Endothelial cell of hepatic sinusoid (primary cell): ENCODE data around the gene CLPTM1L.

Experiments
- in situ Hi-C: cut with HindIII; loops from 2 replicates; pipeline ENCODE4 v1.10.0; 2017; ENCODE audit warnings: low sequenced_read_pairs

Gene CLPTM1L

GRCh38 chr5:1317921-1318565 lies 26.9 kb downstream of the CLPTM1L start:
- in situ Hi-C loops = loop anchor here (5.0 to 25.0 kb wide), 3 partner anchors 46 to 381 kb away; no protein-coding TSS in a partner anchor

- in situ Hi-C loops = loop anchor here (5.0 to 25.0 kb wide), 3 partner anchors 44 to 379 kb away; no protein-coding TSS in a partner anchor
These were observed 28.1 kb downstream of the CLPTM1L start for GRCh38 chr5:1316588-1317340.

GRCh38 chr5:1315709-1316587 lies 29.0 kb downstream of the CLPTM1L start:
- in situ Hi-C loops = loop anchor here (5.0 to 25.0 kb wide), 3 partner anchors 44 to 379 kb away; no protein-coding TSS in a partner anchor

GRCh38 chr5:1315018-1315708 lies 29.7 kb downstream of the CLPTM1L start:
- in situ Hi-C loops = loop anchor here (5.0 to 25.0 kb wide), 3 partner anchors 43 to 378 kb away; no protein-coding TSS in a partner anchor

GRCh38 chr5:1314564-1314982 lies 30.3 kb downstream of the CLPTM1L start:
- in situ Hi-C loops = loop anchor here (25.0 kb wide), 1 partner anchor 377 kb away; no protein-coding TSS in a partner anchor

GRCh38 chr5:1312993-1313833 lies 31.7 kb downstream of the CLPTM1L start:
- in situ Hi-C loops = loop anchor here (25.0 kb wide), 1 partner anchor 376 kb away; no protein-coding TSS in a partner anchor

GRCh38 chr5:1312206-1312605 lies 32.7 kb downstream of the CLPTM1L start:
- in situ Hi-C loops = loop anchor here (25.0 kb wide), 1 partner anchor 375 kb away; no protein-coding TSS in a partner anchor

GRCh38 chr5:1311439-1312055 lies 33.4 kb downstream of the CLPTM1L start:
- in situ Hi-C loops = loop anchor here (25.0 kb wide), 1 partner anchor 374 kb away; no protein-coding TSS in a partner anchor

GRCh38 chr5:1310118-1310517 lies 34.8 kb downstream of the CLPTM1L start:
- in situ Hi-C loops = loop anchor here (25.0 kb wide), 1 partner anchor 373 kb away; no protein-coding TSS in a partner anchor

GRCh38 chr5:1304033-1304432 lies 40.9 kb downstream of the CLPTM1L start:
- in situ Hi-C loops = loop anchor here (25.0 kb wide), 1 partner anchor 367 kb away; no protein-coding TSS in a partner anchor

GRCh38 chr5:1302258-1302657 lies 42.6 kb downstream of the CLPTM1L start:
- in situ Hi-C loops = loop anchor here (25.0 kb wide), 1 partner anchor 365 kb away; no protein-coding TSS in a partner anchor

- in situ Hi-C loops = loop anchor here (25.0 kb wide), 1 partner anchor 363 kb away; no protein-coding TSS in a partner anchor
These were observed 44.3 kb downstream of the CLPTM1L start for GRCh38 chr5:1300581-1301083.

- in situ Hi-C loops = loop anchor here (25.0 kb wide), 1 partner anchor 363 kb away; no protein-coding TSS in a partner anchor
These were observed 44.9 kb downstream of the CLPTM1L start for GRCh38 chr5:1299961-1300360.

GRCh38 chr5:1299511-1299850 lies 45.4 kb downstream of the CLPTM1L start:
- in situ Hi-C loops = no loop called here

- in situ Hi-C loops = no loop called here
These were observed 46.0 kb downstream of the CLPTM1L start for GRCh38 chr5:1298723-1299510.

- in situ Hi-C loops = no loop called here
These were observed 46.8 kb downstream of the CLPTM1L start for GRCh38 chr5:1298067-1298551.

GRCh38 chr5:1297243-1297642 lies 47.7 kb downstream of the CLPTM1L start:
- in situ Hi-C loops = no loop called here
